HG03103 (cell line): Measurements from ENCODE around the gene SEPHS2.
"Not testable (repeated sequence)": the region's sequence is repeated elsewhere in the genome, so short reads cannot be mapped to it uniquely, and the experiment has no call there.

Experiments used
- ATAC-seq: cut with Tn5 transposase; IDR thresholded peaks from one replicate; pipeline ENCODE4 v1.9.1; 2021; ENCODE audit warnings: low read depth; ENCODE audit not compliant: unreplicated experiment

The SEPHS2 gene

DNA sequence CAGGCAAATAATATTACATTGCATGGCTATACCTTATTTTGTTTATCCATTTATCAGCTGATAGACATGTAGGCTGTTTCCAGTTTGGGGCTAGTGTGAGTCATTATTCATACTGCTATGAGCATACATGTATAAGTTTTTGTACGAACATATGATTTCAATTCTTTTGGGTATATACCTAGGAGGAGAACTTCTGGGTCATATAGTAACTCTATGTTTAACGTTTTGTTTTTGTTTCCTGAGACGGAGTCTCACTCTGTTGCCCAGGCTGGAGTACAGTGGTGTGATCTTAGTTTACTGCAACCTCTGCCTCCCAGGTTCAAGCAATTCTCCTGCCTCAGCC is 24.5 kb upstream of the SEPHS2 start:
- ATAC-seq = no peak

DNA sequence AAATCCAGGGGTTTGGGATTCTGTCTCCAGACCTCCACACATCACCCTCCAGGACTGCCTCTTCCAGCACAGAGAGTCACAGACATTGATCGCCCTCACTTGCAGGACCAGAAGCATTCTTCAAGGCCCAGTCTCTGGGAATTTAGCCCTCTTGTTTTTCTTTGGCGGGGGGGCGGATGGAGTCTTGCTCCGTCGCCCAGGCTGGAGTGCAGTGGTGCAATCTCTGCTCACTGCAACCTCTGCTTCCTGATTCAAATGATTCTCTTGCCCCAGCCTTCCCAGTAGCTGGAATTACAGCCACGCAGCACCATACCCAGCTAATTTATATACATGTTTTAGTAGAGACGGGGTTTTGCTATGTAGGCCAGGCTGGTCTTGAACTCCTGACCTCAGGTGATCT is 18.4 kb upstream of the SEPHS2 start:
- no peak for ATAC-seq

DNA sequence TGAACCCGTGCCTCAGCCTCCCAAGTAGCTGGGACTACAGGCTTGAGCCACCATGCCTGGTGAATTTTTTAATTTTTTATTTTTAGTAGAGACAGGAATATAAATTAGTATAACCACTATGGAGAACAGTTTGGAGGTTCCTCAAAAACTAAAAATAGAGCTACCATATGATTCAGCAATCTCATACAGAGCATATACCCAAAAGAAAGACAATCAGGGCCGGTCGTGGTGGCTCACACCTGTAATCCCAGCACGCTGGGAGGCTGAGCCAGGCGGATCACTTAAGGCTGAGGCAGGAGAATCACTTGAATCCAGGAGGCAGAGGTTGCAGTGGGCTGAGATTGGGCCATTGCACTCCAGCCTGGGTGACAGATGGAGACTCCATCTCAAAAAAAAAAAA is 15.8 kb upstream of the SEPHS2 start:
- not testable (repeated sequence) for ATAC-seq

DNA sequence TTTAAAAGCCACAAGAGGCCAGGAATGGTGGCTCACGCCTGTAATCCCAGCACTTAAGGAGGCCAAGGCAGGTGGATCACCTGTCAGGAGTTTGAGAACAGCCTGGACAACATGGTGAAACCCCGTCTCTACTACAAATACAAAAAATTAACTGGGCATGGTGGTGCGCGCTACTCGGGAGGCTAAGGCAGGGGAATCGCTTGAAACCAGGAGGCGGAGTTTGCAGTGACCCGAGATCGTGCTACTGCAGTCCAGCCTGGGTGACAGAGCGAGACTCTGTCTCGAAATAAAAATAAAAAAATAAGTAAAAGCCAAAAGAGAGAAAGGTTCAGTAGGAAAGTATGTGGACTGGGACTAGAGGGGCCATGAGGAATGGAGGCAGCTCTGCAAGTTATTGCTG is 13.8 kb upstream of the SEPHS2 start:
- no peak for ATAC-seq

DNA sequence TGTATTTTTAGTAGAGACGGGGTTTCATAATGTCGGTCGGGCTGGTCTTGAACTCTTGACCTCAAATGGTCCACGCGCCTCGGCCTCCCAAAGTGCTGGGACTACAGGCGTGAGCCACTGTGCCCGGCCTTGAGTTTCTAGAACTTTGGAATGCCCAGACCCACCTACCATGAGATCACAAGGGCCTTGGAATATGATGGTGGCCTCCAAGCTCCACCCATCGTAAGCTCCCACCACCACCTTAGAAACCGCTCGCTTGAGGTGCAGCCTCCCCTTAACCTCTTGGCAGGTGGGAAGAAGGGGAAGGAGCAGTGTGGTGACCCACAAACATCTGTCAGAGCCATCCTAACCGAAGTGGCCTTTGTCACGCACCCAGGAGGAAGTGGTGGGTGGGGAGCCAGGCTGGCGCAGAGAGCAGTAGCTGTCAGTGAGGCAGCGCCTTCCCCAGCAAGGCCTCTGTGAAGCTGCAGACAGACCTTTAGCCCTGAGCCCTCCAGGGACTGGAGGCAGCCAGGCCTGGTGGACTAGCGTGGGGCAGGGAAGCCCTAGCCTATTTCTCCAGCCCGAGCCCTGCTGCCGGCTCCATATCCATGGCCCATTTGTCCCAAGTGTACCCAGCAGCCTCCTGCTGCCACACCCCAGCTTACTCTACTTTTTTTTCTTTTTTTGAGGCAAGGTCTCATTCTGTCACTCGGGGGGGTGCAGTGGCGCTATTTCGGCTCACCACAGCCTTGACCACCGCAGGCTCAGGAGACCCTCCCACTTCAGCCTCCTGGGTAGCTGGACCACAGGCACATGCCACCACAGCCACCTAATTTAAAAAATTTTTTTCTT is 13.1 kb upstream of the SEPHS2 start:
- ATAC-seq = peak; percentile 79

DNA sequence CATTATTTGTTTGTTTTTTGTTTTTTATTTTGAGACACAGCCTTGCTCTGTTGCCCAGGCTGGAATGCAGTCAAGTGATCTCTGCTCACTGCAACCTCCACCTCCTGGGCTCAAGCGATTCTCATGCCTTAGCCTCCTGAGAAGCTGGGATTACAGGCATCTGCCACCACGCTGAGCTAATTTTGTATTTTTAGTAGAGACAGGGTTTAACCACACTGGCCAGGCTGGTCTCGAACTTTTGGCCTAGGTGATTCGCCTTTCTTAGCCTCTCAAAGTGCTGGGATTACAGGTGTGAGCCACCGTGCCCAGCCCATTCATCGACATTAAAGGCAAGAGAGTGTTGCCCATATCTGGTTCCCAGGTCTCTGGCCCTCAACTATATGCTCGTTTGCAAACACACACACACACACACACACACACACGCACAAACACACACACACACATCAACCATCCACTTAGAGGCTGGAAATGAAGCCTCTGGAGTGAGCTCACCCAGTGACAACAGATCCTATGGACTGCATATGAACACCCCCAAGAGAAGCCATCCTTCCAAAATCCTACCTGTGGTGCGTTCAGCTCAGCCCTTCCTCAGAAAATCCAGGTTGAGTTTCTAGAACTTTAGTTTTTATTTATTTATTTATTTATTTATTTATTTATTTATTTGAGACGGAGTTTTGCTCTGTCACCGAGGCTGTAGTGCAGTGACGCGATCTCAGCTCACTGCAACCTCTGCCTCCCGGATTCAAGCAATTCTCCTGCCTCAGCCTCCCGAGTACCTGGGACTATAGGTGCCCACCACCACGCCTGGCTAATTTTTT is 12.3 kb upstream of the SEPHS2 start:
- ATAC-seq = no peak

DNA sequence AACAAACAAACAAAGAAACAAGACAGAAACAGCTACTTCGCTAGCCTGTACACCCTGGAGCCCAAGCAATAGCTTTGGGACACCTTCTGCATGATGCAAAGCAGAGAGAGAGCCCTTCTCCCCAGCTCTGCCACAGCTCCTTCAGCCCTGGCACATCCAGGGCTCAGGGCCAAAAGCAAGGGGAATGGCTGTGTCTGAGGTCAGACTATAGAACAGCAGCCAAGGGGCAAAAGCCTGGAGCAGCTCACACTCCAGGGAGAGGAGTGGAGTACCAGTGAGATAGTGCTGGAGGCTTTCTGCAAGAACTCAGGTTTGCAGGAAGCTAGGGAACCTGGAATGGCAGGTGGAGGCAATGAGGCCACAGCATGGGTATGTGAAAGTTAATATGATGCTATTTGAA is 11.6 kb upstream of the SEPHS2 start:
- ATAC-seq = no peak

DNA sequence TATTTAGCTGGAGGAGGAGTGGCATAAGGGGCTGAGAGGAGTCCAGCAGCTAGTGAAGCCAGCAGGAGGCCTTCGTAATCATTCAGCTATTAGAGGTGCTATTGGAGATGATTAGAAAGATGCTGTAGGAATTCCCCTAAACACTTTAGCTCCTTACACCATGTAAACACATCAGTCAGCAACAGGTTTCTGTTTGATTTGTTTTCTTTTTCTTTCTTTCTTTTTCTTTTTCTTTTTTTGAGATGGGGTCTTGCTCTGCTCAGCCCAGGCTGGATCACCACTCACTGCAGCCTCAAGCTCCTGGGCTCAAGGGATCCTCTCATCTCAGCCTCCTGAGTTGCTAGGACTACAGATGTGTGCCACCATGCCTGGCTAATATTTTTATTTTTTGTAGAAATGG is 10.6 kb upstream of the SEPHS2 start:
- no peak for ATAC-seq

DNA sequence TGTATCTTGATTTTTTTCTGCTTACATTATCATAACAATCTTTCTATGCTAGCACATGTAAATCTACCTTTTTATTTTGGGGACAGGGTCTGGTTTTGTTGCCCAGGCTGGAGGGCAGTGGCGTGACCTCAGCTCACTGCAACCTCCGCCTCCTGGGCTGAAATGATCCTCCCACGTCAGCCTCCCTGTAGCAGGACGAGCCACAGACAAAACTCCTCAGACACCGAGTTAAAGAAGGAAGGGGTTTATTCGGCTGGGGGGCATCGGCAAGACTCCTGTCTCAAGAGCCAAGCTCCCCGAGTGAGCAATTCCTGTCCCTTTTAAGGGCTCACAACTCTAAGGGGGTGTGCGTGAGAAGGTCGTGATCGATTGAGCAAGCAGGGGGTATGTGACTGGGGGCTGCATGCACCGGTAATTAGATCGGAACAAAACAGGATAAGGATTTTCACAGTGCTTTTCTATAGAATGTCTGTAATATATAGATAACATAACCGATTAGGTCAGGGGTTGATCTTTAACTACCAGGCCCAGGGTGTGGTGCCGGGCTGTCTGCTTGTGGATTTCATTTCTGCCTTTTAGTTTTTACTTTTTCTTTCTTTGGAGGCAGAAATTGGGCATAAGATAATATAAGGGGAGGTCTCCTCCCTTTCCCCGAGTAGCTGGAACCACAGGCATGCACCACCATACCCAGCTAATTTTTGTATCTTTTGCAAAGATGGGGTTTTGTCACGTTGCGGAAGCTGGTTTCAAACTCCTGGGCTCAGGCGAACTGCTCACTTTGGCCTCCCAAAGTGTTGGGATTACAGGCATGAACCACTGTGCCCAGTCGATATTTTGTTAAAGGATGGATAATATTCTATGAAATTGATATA is 7.3 kb upstream of the SEPHS2 start:
- not testable (repeated sequence) for ATAC-seq

DNA sequence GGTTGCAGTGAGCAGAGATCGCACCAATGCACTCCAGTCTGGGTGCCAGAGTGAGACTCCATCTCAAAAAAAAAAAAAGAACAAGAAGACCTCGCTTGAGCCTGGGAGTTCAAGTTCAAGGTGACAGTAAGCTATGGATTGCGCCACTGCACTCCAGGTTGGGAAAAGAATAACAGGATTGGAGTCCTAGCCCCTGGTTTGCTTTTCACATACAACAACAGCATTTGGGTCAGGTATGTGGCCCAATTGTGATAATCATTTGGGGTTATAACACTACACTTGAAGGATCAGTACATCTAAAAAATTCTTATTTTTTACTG is 3.4 kb upstream of the SEPHS2 start:
- no peak for ATAC-seq

DNA sequence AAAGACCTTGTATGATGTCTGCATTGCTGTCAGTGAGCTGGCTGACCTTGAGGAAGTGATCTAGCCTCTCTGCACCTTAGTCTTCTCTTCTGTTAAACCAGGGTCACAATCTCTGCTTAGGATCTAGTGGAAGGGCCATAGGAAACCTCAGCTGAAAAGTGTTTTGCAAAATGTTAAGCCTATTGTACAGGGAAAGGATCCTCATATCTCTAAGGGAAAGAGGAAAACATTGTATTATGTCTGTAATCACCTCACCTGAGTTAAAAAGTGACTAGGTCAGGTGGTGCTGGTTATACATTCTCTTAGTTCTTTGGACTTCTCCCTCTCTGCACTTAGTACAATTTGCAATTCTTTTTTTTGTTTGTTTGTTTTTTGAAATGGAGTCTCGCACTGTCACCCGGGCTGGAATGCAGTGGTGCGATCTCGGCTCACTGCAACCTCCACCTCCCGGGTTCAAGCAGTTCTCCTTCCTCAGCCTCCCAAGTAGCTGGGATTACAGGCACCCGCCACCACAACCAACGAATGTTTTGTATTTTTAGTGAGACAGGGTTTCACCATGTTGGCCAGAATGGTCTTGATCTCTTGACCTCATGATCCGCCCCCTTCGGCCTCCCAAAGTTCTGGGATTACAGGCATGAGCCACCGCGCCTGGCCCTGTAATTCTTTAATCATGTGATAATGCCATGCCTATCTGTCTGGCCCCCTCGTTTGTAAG is 2.0 kb upstream of the SEPHS2 start:
- no peak for ATAC-seq

DNA sequence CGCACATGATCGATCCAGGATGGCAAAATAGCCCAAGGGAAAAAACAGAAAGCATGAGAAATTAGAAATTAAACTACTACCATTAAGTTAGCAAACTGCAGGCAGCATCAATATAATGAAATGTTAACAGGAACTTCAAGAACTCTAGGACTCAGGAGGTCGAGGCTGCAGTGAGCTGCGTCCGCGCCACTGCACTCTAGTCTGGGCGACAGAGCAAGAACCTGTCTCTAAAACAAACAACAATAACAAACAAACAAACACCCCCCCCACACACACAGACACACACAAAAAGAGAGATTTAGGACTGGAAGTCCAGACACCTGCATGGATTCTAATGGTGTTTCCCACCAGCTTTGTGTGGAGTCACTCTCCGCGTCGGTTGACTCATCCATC is 525 bp upstream of the SEPHS2 start:
- ATAC-seq = no peak

DNA sequence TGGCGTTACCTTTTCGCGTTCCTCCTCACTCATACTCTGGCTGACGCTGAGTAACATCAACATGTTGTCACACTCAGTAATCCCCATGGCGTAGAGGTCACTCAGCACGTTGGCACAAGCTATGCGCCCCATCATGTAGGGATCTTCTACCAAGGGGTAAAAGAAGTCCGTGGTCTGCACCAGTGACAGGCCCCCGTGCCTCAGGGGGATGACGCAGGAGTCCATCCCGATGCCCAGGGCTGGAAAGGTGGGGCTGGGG is 596 bp downstream of the SEPHS2 start:
- ATAC-seq = peak; percentile 17

DNA sequence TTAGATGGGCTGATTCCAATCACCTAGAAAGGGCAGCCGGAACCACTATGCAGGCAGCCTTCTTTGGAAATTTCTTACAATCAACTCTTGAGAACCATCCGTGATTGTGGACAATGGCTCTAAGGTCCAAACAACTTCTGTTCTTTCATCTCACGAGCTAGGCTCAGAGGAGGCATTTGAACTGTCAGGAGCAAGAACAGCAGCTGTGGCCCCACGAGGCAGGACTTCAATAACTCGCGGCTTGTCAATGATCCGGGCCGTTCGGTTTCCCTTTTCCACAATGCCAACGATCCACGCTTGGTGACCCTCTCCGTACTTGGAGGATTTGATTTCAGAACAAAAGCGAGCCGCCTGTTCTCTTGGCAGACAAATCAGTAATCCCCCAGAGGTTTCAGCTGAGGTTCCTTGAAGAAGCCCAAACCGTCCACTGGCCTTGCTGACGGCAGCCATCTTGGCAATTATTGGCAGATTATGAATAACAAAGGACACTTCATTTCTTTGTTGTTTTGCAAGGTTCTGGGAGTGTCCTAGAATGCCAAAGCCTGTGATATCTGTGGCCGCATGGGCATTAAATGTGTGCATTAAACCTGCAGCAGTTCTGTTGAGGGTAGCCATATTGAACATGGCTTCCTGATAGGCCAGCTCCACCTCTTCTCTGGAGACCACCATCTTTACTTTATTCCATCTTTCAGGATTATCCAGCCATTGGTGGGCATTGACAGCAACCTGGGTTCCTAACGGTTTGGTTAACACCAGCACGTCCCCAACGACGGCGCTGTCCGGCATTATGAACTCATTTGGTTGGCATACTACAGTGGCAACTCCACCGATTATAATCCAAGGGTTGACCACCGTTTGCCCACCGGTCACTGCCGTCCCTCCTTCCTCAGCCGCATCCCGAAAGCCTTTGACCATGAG is 1.2 kb downstream of the SEPHS2 start:
- no peak for ATAC-seq

DNA sequence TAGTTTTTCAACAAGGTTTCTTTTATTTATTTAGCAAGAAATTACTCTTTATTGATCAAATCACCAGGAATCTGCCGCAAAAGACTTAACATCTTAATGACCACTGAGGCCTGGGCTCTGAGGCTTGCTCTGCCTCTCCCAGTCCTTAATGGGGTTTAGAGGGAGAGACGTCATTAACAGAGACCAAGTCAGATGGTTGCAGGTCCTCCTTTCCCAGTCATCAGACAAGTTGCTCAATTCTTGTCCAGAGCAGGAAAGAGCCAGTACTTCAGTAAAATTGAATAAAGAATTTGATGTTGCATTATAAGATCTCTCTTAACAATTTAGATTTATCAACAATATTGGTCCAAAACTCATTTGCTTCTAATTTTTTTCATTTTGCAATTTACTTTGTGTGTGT is 2.0 kb downstream of the SEPHS2 start:
- no peak for ATAC-seq

DNA sequence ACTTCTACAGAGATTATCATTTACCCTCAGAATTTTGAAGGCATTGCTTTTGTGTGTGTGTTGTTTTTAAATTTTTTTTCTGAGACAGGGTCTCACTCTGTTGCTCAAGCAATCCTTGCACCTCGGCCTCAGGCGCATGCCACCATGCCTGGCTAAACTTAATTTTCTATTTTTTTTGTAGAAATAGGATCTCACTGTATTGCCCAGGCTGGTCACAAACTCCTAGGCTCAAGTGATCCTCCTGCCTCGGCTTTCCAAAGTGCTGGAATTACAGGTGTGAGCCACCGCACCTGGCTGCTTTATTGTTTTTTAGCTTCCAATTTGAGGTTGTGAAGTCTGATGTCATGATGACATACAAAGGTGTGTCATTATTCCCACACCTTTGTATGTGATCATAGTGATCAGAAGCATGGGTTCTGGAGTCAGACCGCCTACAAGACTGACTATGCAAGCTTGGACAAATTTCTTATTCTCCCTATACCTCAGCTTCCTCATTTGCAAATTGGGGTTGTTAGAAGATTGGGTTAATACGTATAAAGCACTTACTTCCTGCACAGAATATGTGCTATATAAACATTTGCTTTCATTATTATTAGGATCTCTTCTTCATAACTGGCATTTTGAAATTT is 5.8 kb downstream of the SEPHS2 start:
- ATAC-seq = no peak

DNA sequence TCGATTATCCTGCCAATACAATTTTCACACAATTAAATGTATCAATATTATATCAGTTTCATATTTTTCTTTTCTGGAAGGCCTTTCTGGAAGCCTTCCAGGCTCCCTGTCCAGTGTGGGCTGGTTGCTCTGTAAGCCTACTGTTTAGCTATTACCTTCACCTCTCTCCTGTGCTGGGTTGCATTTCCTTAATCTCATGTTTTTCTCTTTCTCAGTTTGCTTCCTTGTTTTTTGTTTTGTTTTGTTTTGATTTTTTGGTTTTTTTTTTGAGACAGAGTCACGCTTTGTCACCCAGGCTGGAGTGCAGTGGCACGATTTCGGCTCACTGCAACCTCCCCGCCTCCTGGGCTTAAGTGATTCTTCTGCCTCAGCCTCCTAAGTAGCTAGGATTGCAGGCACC is 6.8 kb downstream of the SEPHS2 start:
- ATAC-seq = no peak

DNA sequence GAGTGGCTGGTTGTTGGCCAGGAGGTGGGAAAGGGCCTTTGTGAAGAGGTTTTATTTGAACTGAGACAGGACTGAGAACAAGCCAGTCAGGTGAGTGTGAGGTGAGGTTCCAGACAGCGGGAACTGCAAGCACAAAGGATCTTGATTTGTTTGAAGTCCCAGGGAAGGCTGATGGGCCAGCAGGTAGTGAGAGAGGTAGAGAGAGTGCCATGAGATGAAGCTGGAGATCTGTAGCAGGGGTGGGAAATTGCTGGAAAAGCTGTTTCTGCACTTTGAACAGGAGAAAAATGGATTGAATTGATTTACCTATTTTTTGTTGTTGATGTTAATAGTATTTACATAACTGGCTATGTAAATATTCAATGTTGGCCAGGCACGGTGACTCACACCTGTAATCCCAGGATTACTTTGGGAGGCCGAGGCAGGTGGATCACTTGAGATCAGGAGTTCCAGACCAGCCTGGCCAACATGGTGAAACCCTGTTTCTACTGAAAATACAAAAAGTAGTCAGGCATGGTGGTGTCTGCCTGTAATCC is 8.1 kb downstream of the SEPHS2 start:
- ATAC-seq = no peak

DNA sequence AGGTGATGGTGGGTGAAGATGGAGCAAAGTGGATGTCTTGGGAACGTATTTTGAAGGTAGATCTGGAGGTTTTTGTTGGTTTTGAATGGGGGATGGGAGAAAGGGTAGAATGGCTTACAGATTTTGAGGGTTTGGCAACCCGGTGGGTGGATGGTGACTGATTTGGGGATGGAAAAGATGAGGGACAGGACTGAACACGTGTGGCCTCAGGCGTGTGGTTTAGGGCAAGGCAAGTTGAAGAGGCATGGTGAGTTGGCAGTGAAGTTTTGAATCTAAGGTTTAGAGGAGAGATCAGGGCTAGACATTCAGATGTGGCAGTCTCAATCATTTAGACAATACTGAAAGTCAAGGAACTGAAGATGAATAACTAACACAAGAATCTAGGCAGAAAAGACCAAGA is 10.8 kb downstream of the SEPHS2 start:
- no peak for ATAC-seq
